AG04449 (cell line): ENCODE measurements around the gene TMEM272.
A peak's percentile ranks its signal among the peaks of the same experiment; 100 is the strongest.

Experiments used
- CTCF ChIA-PET: fragments of 350-600 bp; formaldehyde crosslinking; extraction: SDS; loops from one replicate; lab custom pipeline; 2021; ENCODE audit warnings: antibody characterized with exemption; lab: Yijun Ruan, JAX
- POLR2A ChIA-PET: fragments of 400-600, 350-600 bp; formaldehyde crosslinking; extraction: SDS; loops from one replicate; lab custom pipeline; 2020; ENCODE audit warnings: antibody characterized with exemption, inconsistent platforms; lab: Yijun Ruan, JAX
- DNase-seq: peaks from one replicate; pipeline ENCODE4 v3.0.0-alpha.2; 2010; ENCODE audit warnings: low read depth, low spot score
- H3K4me3 ChIP-seq: 2 replicates; pipeline ENCODE4 v1.5.1; 2011; ENCODE audit warnings: low read depth, mild to moderate bottlenecking, control low read depth, low read length
- TF ChIP-seq, protein P1 (sequence below): IDR thresholded peaks from one replicate; pipeline ENCODE4 v1.5.1; 2011; ENCODE audit warnings: mild to moderate bottlenecking, moderate library complexity, low read length, control low read depth, inconsistent platforms; ENCODE audit not compliant: insufficient read depth; ENCODE audit errors: missing control alignments

Gene TMEM272

DNA sequence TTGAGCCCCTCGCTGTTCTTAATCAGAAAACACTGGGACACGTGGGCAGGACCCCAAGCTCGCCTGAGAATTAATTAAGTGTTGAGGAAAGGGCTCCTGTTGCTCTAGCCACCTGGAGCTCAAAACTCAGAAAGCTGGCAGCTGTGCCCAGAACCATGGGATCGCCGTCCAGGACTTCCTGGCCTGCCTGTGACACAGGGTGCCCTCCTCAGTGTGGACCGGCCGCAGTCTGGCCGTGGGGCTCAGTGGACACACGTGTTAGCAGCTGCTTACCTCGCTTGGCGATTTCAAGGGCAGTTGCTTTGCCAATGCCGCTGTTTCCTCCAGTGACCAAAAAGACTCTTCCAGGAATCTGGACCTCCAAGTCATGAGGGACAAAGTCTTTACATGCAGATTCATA lies 45.7 kb downstream of the TMEM272 start:
- CTCF ChIA-PET = interaction anchor here (2.2 to 10.4 kb wide), 7 partner anchors 68 to 674 kb away, joined by 7 to 96 read pairs (median 18); no protein-coding TSS in a partner anchor
- no peak for DNase-seq
- TF ChIP-seq, protein P1, sequence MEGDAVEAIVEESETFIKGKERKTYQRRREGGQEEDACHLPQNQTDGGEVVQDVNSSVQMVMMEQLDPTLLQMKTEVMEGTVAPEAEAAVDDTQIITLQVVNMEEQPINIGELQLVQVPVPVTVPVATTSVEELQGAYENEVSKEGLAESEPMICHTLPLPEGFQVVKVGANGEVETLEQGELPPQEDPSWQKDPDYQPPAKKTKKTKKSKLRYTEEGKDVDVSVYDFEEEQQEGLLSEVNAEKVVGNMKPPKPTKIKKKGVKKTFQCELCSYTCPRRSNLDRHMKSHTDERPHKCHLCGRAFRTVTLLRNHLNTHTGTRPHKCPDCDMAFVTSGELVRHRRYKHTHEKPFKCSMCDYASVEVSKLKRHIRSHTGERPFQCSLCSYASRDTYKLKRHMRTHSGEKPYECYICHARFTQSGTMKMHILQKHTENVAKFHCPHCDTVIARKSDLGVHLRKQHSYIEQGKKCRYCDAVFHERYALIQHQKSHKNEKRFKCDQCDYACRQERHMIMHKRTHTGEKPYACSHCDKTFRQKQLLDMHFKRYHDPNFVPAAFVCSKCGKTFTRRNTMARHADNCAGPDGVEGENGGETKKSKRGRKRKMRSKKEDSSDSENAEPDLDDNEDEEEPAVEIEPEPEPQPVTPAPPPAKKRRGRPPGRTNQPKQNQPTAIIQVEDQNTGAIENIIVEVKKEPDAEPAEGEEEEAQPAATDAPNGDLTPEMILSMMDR = no peak
- POLR2A ChIA-PET = no interaction called here
- no peak overlapping the region for H3K4me3 ChIP-seq

DNA sequence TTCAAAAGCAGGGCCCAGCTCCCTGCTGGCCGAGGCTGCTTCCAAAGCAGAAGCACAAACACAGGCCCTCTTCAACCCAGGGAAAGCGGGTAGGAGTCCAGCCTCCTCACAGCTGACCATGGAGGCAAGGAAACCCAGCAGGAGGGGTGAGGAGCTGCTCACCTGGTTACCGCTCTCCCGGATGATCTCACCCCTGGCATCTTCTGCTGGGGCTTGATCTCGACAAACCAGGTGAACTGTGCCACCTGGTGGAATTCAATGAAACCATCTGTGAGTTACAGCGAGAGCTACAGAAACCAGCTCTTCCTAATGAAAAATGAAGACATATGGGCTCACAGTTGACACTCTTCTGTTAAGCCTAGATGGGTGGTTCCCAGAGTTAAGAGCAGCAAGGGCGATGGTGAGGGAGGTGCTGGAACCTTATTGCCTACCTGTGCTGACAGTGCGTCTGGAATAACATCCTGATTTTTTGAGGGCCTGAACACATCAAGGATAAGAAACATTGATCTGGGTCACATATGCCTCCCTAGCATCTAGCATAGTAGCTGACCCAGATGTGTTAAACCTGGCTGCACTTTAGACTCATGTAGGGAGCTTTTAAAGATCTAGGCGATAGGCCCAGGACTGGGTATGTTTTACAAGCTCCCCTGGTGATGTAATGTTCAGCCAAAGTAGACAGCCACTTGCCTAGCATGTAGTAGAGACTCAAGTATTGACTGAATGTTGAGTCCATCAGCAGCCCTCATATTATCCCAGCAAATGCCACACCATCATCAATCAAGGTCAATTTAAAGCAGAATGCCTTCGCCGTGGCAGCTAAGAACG lies 47.1 kb downstream of the TMEM272 start:
- TF ChIP-seq, protein P1 = peak; percentile 42
- POLR2A ChIA-PET = interaction anchor here (1.3 to 1.9 kb wide), 3 partner anchors 12 to 345 kb away, joined by 3 to 8 read pairs (median 3); partner anchors contain the start of gene INTS6
- H3K4me3 ChIP-seq = no peak overlapping the region
- no peak for DNase-seq
- CTCF ChIA-PET = interaction anchor here (0.7 to 10.4 kb wide), 30 partner anchors 11 to 672 kb away, joined by 3 to 96 read pairs (median 5); partner anchors contain the start of gene INTS6

DNA sequence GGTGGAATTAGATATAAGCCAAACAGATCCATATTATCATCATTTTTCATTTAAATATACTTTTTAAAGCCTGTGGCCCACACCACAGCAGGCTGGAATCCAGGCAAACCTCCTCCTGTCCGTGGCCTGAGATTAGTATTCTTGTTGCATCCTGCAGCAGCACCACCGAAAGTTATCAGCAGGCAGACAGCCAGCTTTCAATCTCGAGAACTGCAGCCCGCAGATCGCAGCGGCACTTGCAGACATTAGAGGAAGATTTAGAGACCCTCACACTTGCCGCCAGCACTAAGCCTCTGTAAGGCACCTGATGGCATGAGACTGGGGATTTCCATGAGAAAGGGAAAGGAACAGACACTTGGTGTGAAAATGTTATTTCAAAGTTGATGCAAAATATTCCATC lies 48.4 kb downstream of the TMEM272 start:
- CTCF ChIA-PET = interaction anchor here (0.7 to 10.4 kb wide), 18 partner anchors 10 to 671 kb away, joined by 3 to 96 read pairs (median 8); partner anchors contain the start of gene INTS6
- DNase-seq = no peak
- POLR2A ChIA-PET = interaction anchor here (1.3 to 1.9 kb wide), 2 partner anchors 343 kb away, joined by 4 to 8 read pairs; partner anchors contain the start of gene INTS6

DNA sequence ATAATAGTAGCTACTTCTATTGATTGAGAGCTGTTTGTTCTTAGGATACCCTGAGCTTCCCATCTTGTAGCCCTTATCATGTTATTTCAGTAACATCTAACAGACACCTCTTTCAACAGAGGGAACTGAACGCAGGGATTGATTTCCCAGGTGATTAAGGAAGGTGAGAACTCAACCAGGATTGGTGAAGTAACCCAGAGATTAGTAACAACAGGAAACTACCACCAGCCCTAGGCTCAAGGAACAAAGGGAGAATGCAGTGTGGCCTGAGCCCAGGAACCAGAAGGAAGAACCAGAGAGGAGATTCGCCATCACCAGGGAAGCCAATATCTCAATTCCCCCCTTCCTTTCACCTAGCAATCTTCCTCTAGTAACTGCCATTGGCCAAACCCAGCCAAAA lies 49.6 kb downstream of the TMEM272 start:
- ChIA-PET POLR2A (interaction anchor here (1.3 kb wide), 1 partner anchor 342 kb away, joined by 4 read pairs; the partner anchor contains the start of gene INTS6), CTCF (interaction anchor here (0.8 to 10.4 kb wide), 10 partner anchors 9 to 670 kb away, joined by 4 to 96 read pairs (median 16); no protein-coding TSS in a partner anchor)
- DNase-seq = no peak
- TF ChIP-seq, protein P1 = no peak
- no peak overlapping the region for H3K4me3 ChIP-seq

More for the DNA sequence above, 48.4 kb downstream of the TMEM272 start:
- TF ChIP-seq, protein P1 = no peak
- H3K4me3 ChIP-seq = no peak overlapping the region

DNA sequence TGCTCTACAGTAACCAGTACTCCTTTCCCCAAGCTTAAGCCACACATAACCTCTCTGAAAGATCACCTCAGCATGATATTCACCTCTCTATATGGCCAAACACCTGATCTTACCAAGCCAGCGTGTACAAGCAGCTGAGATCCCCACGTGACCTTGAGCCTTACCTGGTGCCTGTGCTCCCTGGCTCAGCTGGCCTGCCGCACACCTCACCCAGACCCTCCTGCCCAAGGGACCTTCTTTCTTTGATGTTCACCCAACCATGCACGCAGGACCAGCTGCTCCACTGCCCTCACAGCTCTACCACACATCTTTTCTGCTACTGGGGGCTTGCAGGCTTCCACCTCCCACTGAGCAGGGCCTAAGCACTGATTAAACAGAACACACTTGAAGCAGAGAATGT lies 50.0 kb downstream of the TMEM272 start:
- DNase-seq = no peak
- TF ChIP-seq, protein P1 = no peak
- no peak overlapping the region for H3K4me3 ChIP-seq
- ChIA-PET POLR2A (interaction anchor here (1.3 kb wide), 1 partner anchor 342 kb away, joined by 4 read pairs; the partner anchor contains the start of gene INTS6), CTCF (interaction anchor here (0.8 to 10.4 kb wide), 8 partner anchors 9 to 669 kb away, joined by 4 to 96 read pairs (median 16); no protein-coding TSS in a partner anchor)
